HG03460 (cell line): ENCODE data around the gene ALDH16A1.

Experiments used
- ATAC-seq: cut with Tn5 transposase; IDR thresholded peaks from one replicate; pipeline ENCODE4 v1.9.1; 2021; ENCODE audit not compliant: unreplicated experiment

The ALDH16A1 gene

GRCh38 chr19:49423071-49423984 is 29.7 kb upstream of the ALDH16A1 start, which contains the start of gene PTH2:
Gene PTH2 (minus strand): TSS chr19:49423441. CDS start chr19:49423339, 102 bp downstream.
- no peak for ATAC-seq

GRCh38 chr19:49423985-49424303 is 29.1 kb upstream of the ALDH16A1 start:
- no peak for ATAC-seq

- no peak for ATAC-seq
Measured at GRCh38 chr19:49425178-49425577, 27.8 kb upstream of the ALDH16A1 start, which contains the start of gene GFY. Gene GFY (plus strand): TSS chr19:49425388. CDS start chr19:49426431, 1,043 bp downstream.

- ATAC-seq = no peak
Measured at GRCh38 chr19:49425922-49426592, 27.0 kb upstream of the ALDH16A1 start.

GRCh38 chr19:49427339-49427738 is 25.7 kb upstream of the ALDH16A1 start:
- no peak for ATAC-seq

- no peak for ATAC-seq
Measured at GRCh38 chr19:49427855-49428546, 25.0 kb upstream of the ALDH16A1 start.

GRCh38 chr19:49428547-49429451 is 24.2 kb upstream of the ALDH16A1 start:
- no peak for ATAC-seq

GRCh38 chr19:49430172-49430677 is 22.8 kb upstream of the ALDH16A1 start:
- no peak for ATAC-seq

- ATAC-seq = no peak
Measured at GRCh38 chr19:49430678-49431329, 22.2 kb upstream of the ALDH16A1 start.

- no peak for ATAC-seq
Measured at GRCh38 chr19:49431330-49431749, 21.7 kb upstream of the ALDH16A1 start.

GRCh38 chr19:49432141-49433073 is 20.6 kb upstream of the ALDH16A1 start:
- no peak for ATAC-seq

GRCh38 chr19:49433240-49433901 is 19.7 kb upstream of the ALDH16A1 start:
- no peak for ATAC-seq

GRCh38 chr19:49434907-49435583 is 18.0 kb upstream of the ALDH16A1 start:
- no peak for ATAC-seq

- ATAC-seq = no peak
Measured at GRCh38 chr19:49435670-49436069, 17.4 kb upstream of the ALDH16A1 start.

- ATAC-seq = no peak
Measured at GRCh38 chr19:49436381-49437017, 16.5 kb upstream of the ALDH16A1 start.

GRCh38 chr19:49437231-49437630 is 15.8 kb upstream of the ALDH16A1 start:
- ATAC-seq = no peak

GRCh38 chr19:49438261-49438660 is 14.8 kb upstream of the ALDH16A1 start:
- no peak for ATAC-seq
